Activated T-cell treated with anti-CD3 and anti-CD28 coated beads, Interleukin-2, amount 50 U/mL, for 4 hours (primary cell): ENCODE results near the gene ZC3H7B. TPM values are rescaled to one million over a fixed set of nuclear protein-coding genes. Genes with fewer than 3 reads are reported as not detected.

Experiments used
- ATAC-seq, 2 donors: fragments of 200-7000 bp; cut with Tn5 transposase; one replicate each; pipeline ENCODE4 v1.10.0; 2021
- DNase-seq: peaks from one replicate; pipeline ENCODE4 v3.0.0-alpha.2; 2020
- H3K27me3 Mint-ChIP-seq: one replicate; pipeline ENCODE4 v1.8.0; 2021; ENCODE audit warnings: low read depth, mixed read lengths
- H3K36me3 Mint-ChIP-seq: one replicate; pipeline ENCODE4 v1.8.0; 2022; ENCODE audit warnings: mixed read lengths; ENCODE audit not compliant: insufficient read depth
- H3K4me1 Mint-ChIP-seq: one replicate; pipeline ENCODE4 v1.8.0; 2021; ENCODE audit warnings: low read depth, mixed read lengths
- H3K4me3 Mint-ChIP-seq: one replicate; pipeline ENCODE4 v1.8.0; 2021; ENCODE audit warnings: mild to moderate bottlenecking, moderate library complexity, mixed read lengths
- H3K9me3 Mint-ChIP-seq: one replicate; pipeline ENCODE4 v1.8.0; 2021; ENCODE audit warnings: mixed read lengths
- total RNA-seq, 3 donors: library from RNA; stranded (reverse); gene quantifications; one replicate each; pipeline ENCODE4 v1.2.1, GENCODE V29; 2021

Gene ZC3H7B
- total RNA-seq, 3 donors from 2014 or later = 57.0 to 62.4 (median 60.9) TPM

DNA sequence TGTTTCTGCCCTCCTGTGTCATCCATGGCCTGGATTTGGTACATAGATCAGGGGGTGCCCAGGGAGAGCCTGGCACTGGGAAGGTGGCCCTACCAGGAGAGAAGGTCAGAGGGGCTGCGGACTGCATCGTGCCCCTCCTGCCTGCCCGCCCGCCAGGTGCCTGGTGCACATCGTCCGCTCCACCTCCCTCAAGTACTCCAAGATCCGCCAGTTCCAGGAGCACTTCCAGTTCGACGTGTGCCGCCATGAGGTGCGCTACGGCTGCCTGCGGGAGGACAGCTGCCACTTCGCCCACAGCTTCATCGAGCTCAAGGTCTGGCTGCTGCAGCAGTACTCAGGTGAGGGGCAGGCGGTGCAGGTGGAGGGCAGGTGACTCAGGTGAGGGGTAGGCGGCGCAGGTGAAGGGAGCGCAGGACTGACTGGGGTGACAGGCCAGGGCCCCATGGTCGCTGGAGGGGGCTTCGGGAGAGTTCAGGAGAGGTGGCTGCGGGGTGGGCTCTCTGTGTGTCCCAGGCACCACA is 47.7 kb downstream of the ZC3H7B start:
- H3K4me1 Mint-ChIP-seq = no peaks in the 10 kb centered on the region
- DNase-seq = no peak
- no peak overlapping the region for H3K4me3 Mint-ChIP-seq
- H3K9me3 Mint-ChIP-seq = no peaks in the 10 kb centered on the region
- H3K36me3 Mint-ChIP-seq = peaks cover 30% of the 10 kb centered on the region
- H3K27me3 Mint-ChIP-seq = no peaks in the 10 kb centered on the region
- ATAC-seq = no peak

GRCh38 chr22:41350087-41350486 is 48.8 kb downstream of the ZC3H7B start:
- Mint-ChIP-seq H3K4me1 (no peaks in the 10 kb centered on the region), H3K36me3 (peaks cover 32% of the 10 kb centered on the region), H3K27me3 (no peaks in the 10 kb centered on the region), H3K9me3 (no peaks in the 10 kb centered on the region), H3K4me3 (no peak overlapping the region)
- ATAC-seq = no peak
- DNase-seq = no peak

DNA sequence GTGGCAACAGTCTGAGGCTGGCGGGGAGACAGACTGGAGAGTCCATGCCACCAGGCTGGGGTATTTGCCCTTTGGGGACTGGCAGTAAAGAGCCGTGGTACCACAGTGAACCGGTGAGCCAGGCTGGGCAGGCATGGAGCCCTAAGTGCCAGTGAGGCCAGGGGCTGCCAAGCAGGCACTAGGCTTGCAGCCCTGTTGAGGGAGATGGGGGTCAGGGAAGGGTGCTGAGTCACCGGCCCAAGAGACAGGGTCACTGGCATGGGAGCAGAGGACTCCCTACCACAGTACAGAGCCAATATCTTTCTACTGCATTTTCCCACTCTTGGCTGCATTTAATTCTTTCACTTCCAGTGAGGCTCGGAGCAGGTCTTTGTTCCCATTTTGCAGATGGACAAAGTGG is 49.7 kb downstream of the ZC3H7B start:
- DNase-seq (no peak), ATAC-seq (no peak)
- H3K4me1 Mint-ChIP-seq = no peaks in the 10 kb centered on the region
- H3K9me3 Mint-ChIP-seq = no peaks in the 10 kb centered on the region
- H3K4me3 Mint-ChIP-seq = no peak overlapping the region
- peaks cover 32% of the 10 kb centered on the region for H3K36me3 Mint-ChIP-seq
- no peaks in the 10 kb centered on the region for H3K27me3 Mint-ChIP-seq

DNA sequence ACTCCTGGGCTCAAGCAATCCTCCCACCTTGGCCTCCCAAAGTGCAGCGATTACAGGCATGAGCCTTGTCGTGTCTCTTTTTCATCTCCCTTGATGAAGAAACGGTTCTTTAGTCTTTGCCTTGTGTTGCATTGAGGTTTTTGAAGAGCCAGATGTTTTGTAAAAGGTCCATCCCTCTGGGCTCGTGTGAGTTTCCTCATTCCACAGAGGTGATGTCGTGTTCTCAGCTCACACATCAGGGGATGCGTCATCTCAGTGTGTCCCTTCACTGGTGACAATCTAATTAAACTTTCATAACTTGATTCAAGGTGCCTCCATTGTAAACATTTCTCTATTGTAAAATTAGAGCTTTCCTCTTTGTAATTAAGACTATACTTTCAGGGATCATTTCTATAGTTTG is 50.7 kb downstream of the ZC3H7B start:
- Mint-ChIP-seq H3K9me3 (no peaks in the 10 kb centered on the region), H3K4me1 (no peaks in the 10 kb centered on the region), H3K4me3 (no peak overlapping the region), H3K36me3 (peaks cover 32% of the 10 kb centered on the region), H3K27me3 (no peaks in the 10 kb centered on the region)
- DNase-seq (no peak), ATAC-seq (no peak)

GRCh38 chr22:41353862-41354575 is 52.7 kb downstream of the ZC3H7B start:
- no peak for ATAC-seq
- peaks cover 23% of the 10 kb centered on the region for H3K36me3 Mint-ChIP-seq

DNA sequence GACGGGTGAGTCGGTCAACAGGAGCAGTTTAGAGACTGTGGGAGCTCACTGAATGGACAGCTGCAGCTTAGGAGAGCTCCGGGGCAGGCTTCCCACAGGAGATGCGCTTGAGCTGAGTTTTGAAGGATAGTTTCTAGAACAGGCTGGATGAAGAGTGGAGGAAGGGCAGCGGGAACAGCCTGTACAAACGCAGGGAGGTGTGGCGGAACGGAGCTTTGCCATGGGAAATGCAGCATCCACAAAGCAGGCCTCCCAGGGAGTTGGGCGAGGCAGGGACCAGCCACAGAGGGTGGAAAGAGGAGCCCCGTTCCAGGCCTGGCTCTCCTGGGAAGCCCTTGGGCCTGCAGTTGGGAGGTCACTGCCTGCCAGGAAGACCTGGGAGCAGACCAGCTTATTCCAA is 53.7 kb downstream of the ZC3H7B start:
- no peak for ATAC-seq
- Mint-ChIP-seq H3K9me3 (no peaks in the 10 kb centered on the region), H3K36me3 (peaks cover 17% of the 10 kb centered on the region), H3K27me3 (no peaks in the 10 kb centered on the region), H3K4me3 (no peak overlapping the region), H3K4me1 (no peaks in the 10 kb centered on the region)
- no peak for DNase-seq

More at GRCh38 chr22:41353862-41354575, 52.7 kb downstream of the ZC3H7B start:
- Mint-ChIP-seq H3K4me1 (no peaks in the 10 kb centered on the region), H3K27me3 (no peaks in the 10 kb centered on the region), H3K4me3 (no peak overlapping the region), H3K9me3 (no peaks in the 10 kb centered on the region)
- no peak for DNase-seq

- Mint-ChIP-seq H3K4me1 (no peaks in the 10 kb centered on the region), H3K4me3 (no peak overlapping the region), H3K27me3 (no peaks in the 10 kb centered on the region), H3K9me3 (no peaks in the 10 kb centered on the region), H3K36me3 (peaks cover 8% of the 10 kb centered on the region)
- DNase-seq = no peak
- ATAC-seq = no peak
Measured at GRCh38 chr22:41355895-41356294, 54.6 kb downstream of the ZC3H7B start.

DNA sequence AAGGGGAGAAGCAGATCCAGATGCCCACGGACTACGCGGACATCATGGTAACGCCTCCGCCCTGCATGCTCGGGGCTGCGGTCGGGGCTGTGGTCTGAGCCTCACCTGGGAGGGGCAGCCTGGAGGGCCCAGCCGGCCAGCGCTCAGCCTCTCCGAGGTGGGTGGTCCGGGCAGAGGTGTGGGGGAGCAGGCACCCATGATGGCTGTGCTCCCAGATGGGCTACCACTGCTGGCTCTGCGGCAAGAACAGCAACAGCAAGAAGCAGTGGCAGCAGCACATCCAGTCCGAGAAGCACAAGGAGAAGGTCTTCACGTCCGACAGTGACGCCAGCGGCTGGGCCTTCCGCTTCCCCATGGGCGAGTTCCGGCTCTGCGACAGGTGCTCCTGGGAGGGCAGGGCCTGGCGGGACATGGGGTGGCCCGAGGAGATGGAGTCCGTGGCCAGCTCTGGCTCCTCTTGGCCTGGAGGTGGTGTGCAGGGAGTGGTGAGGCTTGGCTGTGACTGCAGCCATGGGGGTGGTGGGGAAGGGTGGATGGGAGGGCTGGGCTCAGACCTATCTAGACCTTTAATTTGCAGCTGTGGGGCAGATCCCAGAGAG is 55.2 kb downstream of the ZC3H7B start:
- H3K9me3 Mint-ChIP-seq = no peaks in the 10 kb centered on the region
- H3K36me3 Mint-ChIP-seq = peaks cover 6% of the 10 kb centered on the region
- ATAC-seq = no peak

GRCh38 chr22:41357191-41357590 is 55.9 kb downstream of the ZC3H7B start:
- H3K4me3 Mint-ChIP-seq = no peak overlapping the region

More for the DNA sequence above, 55.2 kb downstream of the ZC3H7B start:
- Mint-ChIP-seq H3K27me3 (no peaks in the 10 kb centered on the region), H3K4me3 (no peak overlapping the region), H3K4me1 (no peaks in the 10 kb centered on the region)
- no peak for DNase-seq

DNA sequence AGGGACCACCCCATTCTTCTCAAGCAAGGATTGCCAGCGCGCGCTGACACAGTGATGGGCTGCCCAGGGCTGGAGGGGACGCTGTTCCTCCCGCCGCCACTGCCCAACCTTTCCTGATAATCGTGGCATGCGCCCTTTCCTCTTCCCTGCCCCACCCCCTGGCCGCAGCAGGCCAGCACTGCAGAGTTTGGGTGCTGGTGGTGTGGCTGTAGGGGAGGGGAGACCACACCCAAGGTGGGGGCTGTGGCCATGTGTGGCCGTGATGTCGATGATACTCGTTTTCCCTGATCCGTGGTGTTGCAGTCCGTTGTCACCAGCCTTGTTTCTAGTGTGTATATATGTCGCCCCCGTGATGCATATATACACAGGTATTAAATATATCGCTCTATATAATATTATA is 57.6 kb downstream of the ZC3H7B start:
- ATAC-seq = no peak
- Mint-ChIP-seq H3K4me1 (no peaks in the 10 kb centered on the region), H3K27me3 (no peaks in the 10 kb centered on the region)

More at GRCh38 chr22:41357191-41357590, 55.9 kb downstream of the ZC3H7B start:
- Mint-ChIP-seq H3K27me3 (no peaks in the 10 kb centered on the region), H3K36me3 (peaks cover 4% of the 10 kb centered on the region), H3K9me3 (no peaks in the 10 kb centered on the region), H3K4me1 (no peaks in the 10 kb centered on the region)
- DNase-seq (no peak), ATAC-seq (no peak)

GRCh38 chr22:41359376-41359775 is 58.1 kb downstream of the ZC3H7B start:
- ATAC-seq (no peak), DNase-seq (no peak)
- no peak overlapping the region for H3K4me3 Mint-ChIP-seq
- no peaks in the 10 kb centered on the region for H3K4me1 Mint-ChIP-seq
- no peaks in the 10 kb centered on the region for H3K9me3 Mint-ChIP-seq
- H3K27me3 Mint-ChIP-seq = no peaks in the 10 kb centered on the region
- peaks cover 2% of the 10 kb centered on the region for H3K36me3 Mint-ChIP-seq

More for the DNA sequence above, 57.6 kb downstream of the ZC3H7B start:
- Mint-ChIP-seq H3K4me3 (no peak overlapping the region), H3K36me3 (peaks cover 2% of the 10 kb centered on the region), H3K9me3 (no peaks in the 10 kb centered on the region)
- no peak for DNase-seq

DNA sequence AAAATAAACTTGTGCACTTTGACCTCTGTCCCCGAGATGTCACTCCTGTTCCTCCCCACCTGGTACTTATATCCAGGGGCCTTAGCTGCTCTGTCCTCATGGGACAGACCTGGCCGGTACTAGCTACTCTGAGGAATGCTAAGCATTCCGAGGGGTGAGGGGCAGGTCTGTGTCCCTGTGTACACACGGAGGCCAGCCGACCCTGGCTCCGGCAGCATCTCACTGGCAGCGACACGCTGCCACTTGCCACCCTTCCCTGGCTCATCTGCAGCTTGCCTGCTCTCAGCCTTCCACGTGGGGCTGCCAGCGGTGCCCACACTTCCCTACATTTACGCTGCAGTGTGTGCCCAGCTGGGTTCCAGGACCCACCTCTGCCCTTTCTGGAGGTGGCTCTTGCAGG is 58.8 kb downstream of the ZC3H7B start:
- DNase-seq = no peak
- no peak overlapping the region for H3K4me3 Mint-ChIP-seq
- H3K9me3 Mint-ChIP-seq = no peaks in the 10 kb centered on the region
- no peaks in the 10 kb centered on the region for H3K27me3 Mint-ChIP-seq
- no peak for ATAC-seq
- no peaks in the 10 kb centered on the region for H3K4me1 Mint-ChIP-seq
- H3K36me3 Mint-ChIP-seq = no peaks in the 10 kb centered on the region

DNA sequence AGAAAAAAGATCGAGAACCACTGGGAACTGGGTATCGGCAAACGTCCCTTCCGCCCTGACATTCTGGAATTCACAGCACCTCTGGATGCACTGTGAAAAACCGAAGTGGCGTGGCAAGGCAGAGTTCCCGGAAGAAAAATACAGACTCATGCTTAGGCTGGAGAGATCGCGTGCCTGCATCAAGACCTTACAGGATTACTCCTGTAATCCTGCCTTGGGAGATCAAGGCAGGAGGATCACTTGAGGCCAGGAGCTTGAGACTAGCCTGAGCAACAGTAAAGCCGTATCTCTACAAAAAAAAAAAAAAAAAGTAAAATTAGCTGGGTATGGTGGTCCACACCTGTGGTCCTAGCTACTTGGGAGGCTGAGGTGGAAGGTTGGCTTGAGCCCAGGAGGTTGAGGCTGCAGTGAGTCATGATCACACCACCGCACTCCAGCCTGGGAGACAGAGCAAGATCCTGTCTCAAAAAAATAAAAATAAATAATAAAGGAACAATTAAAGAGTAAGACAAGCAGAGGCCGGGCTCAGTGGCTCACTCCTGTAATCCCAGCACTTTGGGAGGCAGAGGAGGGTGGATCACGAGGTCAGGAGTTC is 60.5 kb downstream of the ZC3H7B start:
- no peaks in the 10 kb centered on the region for H3K9me3 Mint-ChIP-seq
- H3K4me3 Mint-ChIP-seq = no peak overlapping the region
- DNase-seq = no peak
- no peaks in the 10 kb centered on the region for H3K4me1 Mint-ChIP-seq
- H3K27me3 Mint-ChIP-seq = no peaks in the 10 kb centered on the region
- ATAC-seq = no peak
- no peaks in the 10 kb centered on the region for H3K36me3 Mint-ChIP-seq

DNA sequence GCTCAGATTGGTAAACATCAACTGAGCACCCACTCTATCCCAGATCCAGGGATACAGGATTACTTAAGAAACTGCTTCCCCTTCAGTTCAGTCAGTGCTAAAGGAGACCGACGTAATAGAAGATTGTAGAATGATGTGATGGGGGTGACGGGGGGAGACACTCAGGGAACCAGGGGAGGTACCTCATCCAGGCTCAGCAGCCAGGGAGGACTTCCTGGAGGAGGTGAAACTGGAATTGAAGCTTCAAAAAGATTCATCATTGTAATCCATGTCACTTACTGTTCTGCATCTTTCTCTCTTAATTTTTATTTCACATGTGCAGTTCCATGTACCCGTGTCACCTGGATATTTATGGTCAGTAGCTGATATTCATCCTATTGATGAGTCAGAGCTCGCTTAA is 61.3 kb downstream of the ZC3H7B start:
- no peaks in the 10 kb centered on the region for H3K9me3 Mint-ChIP-seq
- ATAC-seq (no peak), DNase-seq (no peak)
- H3K27me3 Mint-ChIP-seq = no peaks in the 10 kb centered on the region
- no peaks in the 10 kb centered on the region for H3K36me3 Mint-ChIP-seq
- H3K4me1 Mint-ChIP-seq = no peaks in the 10 kb centered on the region
- H3K4me3 Mint-ChIP-seq = no peak overlapping the region

DNA sequence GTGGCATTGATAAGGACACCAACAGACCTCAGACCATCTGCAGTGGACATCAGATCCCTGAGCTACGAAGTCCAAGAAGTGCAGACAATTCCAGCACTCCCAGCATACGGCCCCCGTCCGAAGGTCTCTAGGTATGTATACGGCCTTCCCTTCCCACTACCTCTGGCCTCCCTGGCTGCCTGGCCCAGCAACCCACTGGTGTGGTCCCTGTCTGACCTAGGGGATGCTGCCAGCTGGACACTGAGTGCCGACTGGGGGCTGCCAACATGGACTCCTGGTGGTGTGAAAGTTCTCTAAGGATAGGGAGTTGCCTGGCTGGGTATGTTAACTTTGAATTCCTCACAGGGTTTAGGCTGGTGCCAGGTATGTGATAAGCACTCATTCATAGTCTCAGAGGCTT is 62.9 kb downstream of the ZC3H7B start:
- H3K27me3 Mint-ChIP-seq = no peaks in the 10 kb centered on the region
- H3K9me3 Mint-ChIP-seq = no peaks in the 10 kb centered on the region
- ATAC-seq (no peak), DNase-seq (no peak)
- no peaks in the 10 kb centered on the region for H3K36me3 Mint-ChIP-seq
- no peak overlapping the region for H3K4me3 Mint-ChIP-seq
- no peaks in the 10 kb centered on the region for H3K4me1 Mint-ChIP-seq
